Lung (tissue), 12 donors: ENCODE measurements around the gene ATG10. TPM values are rescaled to one million over a fixed set of nuclear protein-coding genes. Genes with fewer than 3 reads are reported as not detected.

Experiments
- ATAC-seq: fragments of 200-7000 bp; cut with Tn5 transposase; one replicate; pipeline ENCODE4 v1.9.1; 2020; ENCODE audit warnings: moderate number of reproducible peaks; ENCODE audit not compliant: insufficient read depth, low FRiP score
- DNase-seq, 3 donors: peaks; one replicate each; pipeline ENCODE4 v3.0.0-alpha.2; 2013 to 2017
- H3K27ac ChIP-seq, 2 donors: one replicate each; pipeline ENCODE4 v1.5.1; 2013; ENCODE audit warnings: mild to moderate bottlenecking in 2 of 2, moderate library complexity in 2 of 2, control low read depth in 1 of 2, inconsistent platforms in 1 of 2, low read depth in 1 of 2, low read length in 1 of 2
- H3K27me3 ChIP-seq, 3 donors: one replicate each; pipeline ENCODE4 v1.5.1; 2013; ENCODE audit warnings: low read length in 2 of 3; ENCODE audit not compliant: control insufficient read depth in 3 of 3, insufficient read depth in 3 of 3
- H3K36me3 ChIP-seq, 4 donors: one replicate each; pipeline ENCODE4 v1.5.1; 2013; ENCODE audit warnings: low read length in 4 of 4, mild to moderate bottlenecking in 1 of 4, moderate library complexity in 1 of 4; ENCODE audit not compliant: control insufficient read depth in 4 of 4, insufficient read depth in 4 of 4
- H3K4me1 ChIP-seq, 5 donors: one replicate each; pipeline ENCODE4 v1.5.1; 2013; ENCODE audit warnings: low read length in 5 of 5, mild to moderate bottlenecking in 2 of 5, moderate library complexity in 1 of 5; ENCODE audit not compliant: control insufficient read depth in 5 of 5, insufficient read depth in 5 of 5
- H3K4me3 ChIP-seq: one replicate; pipeline ENCODE4 v1.5.1; 2013; ENCODE audit warnings: mild to moderate bottlenecking, control low read depth, moderate library complexity
- H3K9ac ChIP-seq, 2 donors: one replicate each; pipeline ENCODE4 v1.5.1; 2013; ENCODE audit warnings: low read length in 2 of 2, control low read depth in 1 of 2; ENCODE audit not compliant: insufficient read depth in 1 of 2
- H3K9me3 ChIP-seq, 4 donors: one replicate each; pipeline ENCODE4 v1.5.1; 2013; ENCODE audit warnings: low read length in 3 of 4, mild to moderate bottlenecking in 1 of 4, moderate library complexity in 1 of 4; ENCODE audit not compliant: control insufficient read depth in 4 of 4, insufficient read depth in 3 of 4
- CTCF ChIP-seq: IDR thresholded peaks from 2 replicates; pipeline ENCODE4 v1.5.1; 2012; ENCODE audit warnings: mild to moderate bottlenecking; ENCODE audit errors: control extremely low read depth, extremely low read depth
- WGBS, 2 donors: extraction: QIAGEN DNeasy Blood & Tissue Kit; methylation state at CpG; one replicate each; pipeline ENCODE4 v1.1.7; 2013; 5-methylcytosine and 5-hydroxymethylcytosine counted together
- polyA plus RNA-seq, 2 donors: library from polyadenylated mRNA; stranded (reverse); fragments of 200-250 nt; gene quantifications; one replicate each; pipeline ENCODE4 v1.2.1, GENCODE V29; 2013
- total RNA-seq, 2 donors: library from RNA; depleted of rRNA in 1 of 2; stranded (reverse); fragments of >200 nt in 1 of 2; gene quantifications; one replicate each; pipeline ENCODE4 v1.2.1, GENCODE V29; 2014 to 2021
- donor health status: control.
- donor health status: control.
- donor health status: Bipolar disorder and iron deficiency.
- donor health status: healthy.
- donor health status: DM: yes; HTN: yes; CAD: no.

The ATG10 gene
- total and polyA plus RNA-seq, 4 donors: 4.6 to 10.2 (median 5.8) TPM

GRCh38 chr5:82225525-82226172 is 253.8 kb downstream of the ATG10 start:
- WGBS, 2 donors: 24 to 31% methylated on average over 7 of the region's 7 CpGs
- Histone ChIP-seq H3K27me3 (no peaks in the 10 kb centered on the region), H3K27ac (no peak overlapping the region), H3K4me1 (peaks cover 0 to 17% (median 0%) of the 10 kb centered on the region in 5 donors), H3K36me3 (no peaks in the 10 kb centered on the region), H3K9ac (peak overlapping the region in 1 of 2 donors; percentile 19), H3K4me3 (no peak overlapping the region), H3K9me3 (no peaks in the 10 kb centered on the region)
- DNase-seq (peak; percentile 72 to 82 (median 81)), ATAC-seq (peak; percentile 90)
- TF ChIP-seq CTCF: peak; percentile 82

DNA sequence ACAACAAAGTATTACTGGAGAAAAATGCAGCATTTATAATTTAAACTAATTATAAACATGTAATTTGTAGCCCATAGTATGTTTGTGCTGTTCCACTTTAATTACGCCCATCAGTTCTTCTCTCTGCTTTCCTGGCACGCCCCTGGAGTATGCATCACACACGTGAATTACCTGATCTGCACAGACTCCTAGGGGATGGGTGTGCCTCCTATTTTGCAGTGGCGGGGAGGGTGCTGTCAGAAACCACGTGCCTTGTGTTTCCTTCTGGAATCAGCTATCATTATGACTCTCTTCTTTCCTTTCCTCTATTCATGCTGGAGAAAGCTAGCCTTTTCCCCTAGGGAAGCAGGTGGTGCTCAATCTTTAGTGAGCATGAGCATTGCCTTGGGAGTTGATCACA is 263.1 kb downstream of the ATG10 start:
- no peak for TF ChIP-seq CTCF
- no peak overlapping the region for H3K9ac ChIP-seq

GRCh38 chr5:82244151-82244550 is 272.3 kb downstream of the ATG10 start:
- WGBS, 2 donors: 97 to 100% methylated on average over 2 of the region's 2 CpGs
- no peaks in the 10 kb centered on the region for H3K27me3 ChIP-seq

More for the DNA sequence above, 263.1 kb downstream of the ATG10 start:
- no peak for ATAC-seq
- Histone ChIP-seq H3K4me1 (no peaks in the 10 kb centered on the region), H3K36me3 (no peaks in the 10 kb centered on the region), H3K9me3 (no peaks in the 10 kb centered on the region), H3K27me3 (no peaks in the 10 kb centered on the region), H3K27ac (no peak overlapping the region), H3K4me3 (no peak overlapping the region)
- 72 to 74% methylated on average over 5 of the region's 5 CpGs for WGBS, 2 donors
- DNase-seq: no peak

More at GRCh38 chr5:82244151-82244550, 272.3 kb downstream of the ATG10 start:
- DNase-seq (no peak), ATAC-seq (no peak)
- Histone ChIP-seq H3K4me3 (no peak overlapping the region), H3K36me3 (peaks cover 0 to 1% (median 0%) of the 10 kb centered on the region in 4 donors), H3K4me1 (no peaks in the 10 kb centered on the region), H3K9me3 (peaks cover 0 to 6% (median under 1%) of the 10 kb centered on the region in 4 donors), H3K27ac (no peak overlapping the region), H3K9ac (no peak overlapping the region)
- no peak for TF ChIP-seq CTCF
